Hematopoietic multipotent progenitor cell treated with erythropoietin and hydrocortisone succinate and interleukin-3 and kit ligand, for 4 days (in vitro differentiated cells): ENCODE measurements around the gene MTIF2.
"Not testable (repeated sequence)": the region's sequence is repeated elsewhere in the genome, so short reads cannot be mapped to it uniquely, and the experiment has no call there.

ENCODE experiments used
- DNase-seq: peaks from one replicate; pipeline ENCODE4 v3.0.0-alpha.2; 2015

MTIF2 gene

GRCh38 chr2:55241582-55241981 lies 27.4 kb downstream of the MTIF2 start:
- DNase-seq, result not testable (repeated sequence)

- DNase-seq, result no peak
These were observed 29.3 kb downstream of the MTIF2 start for GRCh38 chr2:55239656-55240222.

GRCh38 chr2:55236992-55237543 lies 32.0 kb downstream of the MTIF2 start:
- no peak for DNase-seq

GRCh38 chr2:55235724-55236538 lies 33.1 kb downstream of the MTIF2 start:
- no peak for DNase-seq

- DNase-seq, result no peak
These were observed 35.4 kb downstream of the MTIF2 start for GRCh38 chr2:55233658-55233940.

GRCh38 chr2:55232863-55233657 lies 36.0 kb downstream of the MTIF2 start:
- peak; percentile 57 for DNase-seq

- peak; percentile 98 for DNase-seq
These were observed 36.8 kb downstream of the MTIF2 start, which contains the start of the genes CLHC1 and RPS27A for GRCh38 chr2:55232084-55232862. TSS of gene CLHC1 (minus strand) at chr2:55232293. CDS start at chr2:55222411, 9,882 bp downstream. TSS of gene RPS27A (plus strand) at chr2:55232688. CDS start at chr2:55232825, 137 bp downstream.

GRCh38 chr2:55231546-55232083 lies 37.4 kb downstream of the MTIF2 start:
- DNase-seq, result peak; percentile 61

GRCh38 chr2:55230551-55230950 lies 38.5 kb downstream of the MTIF2 start:
- DNase-seq, result no peak

- DNase-seq, result no peak
These were observed 39.8 kb downstream of the MTIF2 start for GRCh38 chr2:55229221-55229620.

- DNase-seq, result no peak
These were observed 40.8 kb downstream of the MTIF2 start for GRCh38 chr2:55228226-55228563.

- DNase-seq, result peak; percentile 79
These were observed 41.4 kb downstream of the MTIF2 start for GRCh38 chr2:55227437-55228225.

- DNase-seq, result no peak
These were observed 43.5 kb downstream of the MTIF2 start for GRCh38 chr2:55225481-55226020.

- no peak for DNase-seq
These were observed 44.2 kb downstream of the MTIF2 start for GRCh38 chr2:55224761-55225261.

GRCh38 chr2:55223958-55224760 lies 44.9 kb downstream of the MTIF2 start:
- no peak for DNase-seq

GRCh38 chr2:55213822-55214221 lies 55.2 kb downstream of the MTIF2 start:
- no peak for DNase-seq

- no peak for DNase-seq
These were observed 64.1 kb downstream of the MTIF2 start for GRCh38 chr2:55204950-55205349.

- no peak for DNase-seq
These were observed 64.5 kb downstream of the MTIF2 start for GRCh38 chr2:55204536-55204935.

- no peak for DNase-seq
These were observed 68.6 kb downstream of the MTIF2 start for GRCh38 chr2:55200416-55200815.

GRCh38 chr2:55196526-55196925 lies 72.5 kb downstream of the MTIF2 start:
- no peak for DNase-seq
